DND-41 (cell line): ENCODE results near the gene KAT6B.

Experiments used
- ATAC-seq: fragments of 200-7000 bp; cut with Tn5 transposase; 3 replicates; pipeline ENCODE4 v1.9.1; 2021; ENCODE audit warnings: low read depth; ENCODE audit not compliant: insufficient read depth
- DNase-seq: peaks from one replicate; pipeline ENCODE4 v3.0.0-alpha.2; 2020
- H2AFZ ChIP-seq: 2 replicates; pipeline ENCODE4 v1.6.0; 2012; ENCODE audit warnings: low read depth, low read length
- H3K27ac ChIP-seq: 2 replicates; pipeline ENCODE4 v1.5.1; 2012; ENCODE audit warnings: low read length, inconsistent platforms
- H3K27me3 ChIP-seq: fragments of 200-600 bp; sonication (generic); 2 replicates; pipeline ENCODE4 v1.6.0; 2012; ENCODE audit warnings: low read length, mild to moderate bottlenecking, inconsistent platforms; ENCODE audit not compliant: insufficient read depth, poor library complexity
- H3K36me3 ChIP-seq: 2 replicates; pipeline ENCODE4 v1.5.1; 2012; ENCODE audit warnings: low read length, inconsistent platforms; ENCODE audit not compliant: insufficient read depth
- H3K4me1 ChIP-seq: 2 replicates; pipeline ENCODE4 v1.5.1; 2012; ENCODE audit warnings: mild to moderate bottlenecking, low read length; ENCODE audit not compliant: insufficient read depth
- H3K4me2 ChIP-seq: 2 replicates; pipeline ENCODE4 v1.6.0; 2012; ENCODE audit warnings: mild to moderate bottlenecking, moderate library complexity, low read length, inconsistent platforms; ENCODE audit not compliant: insufficient read depth
- H3K4me3 ChIP-seq, 2 experiments: fragments of 200-600 bp in 1 of 2; shearing (Covaris generic) in 1 of 2; 2 replicates each; pipeline ENCODE4 v1.5.1; 2012 to 2016; ENCODE audit warnings: inconsistent platforms in 2 of 2, low read length in 2 of 2, mild to moderate bottlenecking in 2 of 2, low read depth in 1 of 2, moderate library complexity in 1 of 2
- H3K79me2 ChIP-seq: 2 replicates; pipeline ENCODE4 v1.6.0; 2012; ENCODE audit warnings: low read length, inconsistent platforms; ENCODE audit not compliant: insufficient read depth
- H3K9ac ChIP-seq: 2 replicates; pipeline ENCODE4 v1.6.0; 2012; ENCODE audit warnings: low read depth, mild to moderate bottlenecking, inconsistent platforms, low read length, moderate library complexity
- H3K9me3 ChIP-seq: 2 replicates; pipeline ENCODE4 v1.5.1; 2012; ENCODE audit warnings: low read length, moderate library complexity, mild to moderate bottlenecking, inconsistent platforms; ENCODE audit not compliant: insufficient read depth, severe bottlenecking
- H4K20me1 ChIP-seq: 2 replicates; pipeline ENCODE4 v1.6.0; 2012; ENCODE audit warnings: low read length; ENCODE audit not compliant: insufficient read depth
- CTCF ChIP-seq: IDR thresholded peaks from 2 replicates; pipeline ENCODE4 v1.5.1; 2012; ENCODE audit warnings: borderline replicate concordance, low read length, moderate library complexity, mild to moderate bottlenecking; ENCODE audit not compliant: poor library complexity, severe bottlenecking; ENCODE audit errors: extremely low read depth
- EZH2 ChIP-seq: IDR thresholded peaks from 3 replicates; pipeline ENCODE4 v1.6.1; 2012; ENCODE audit warnings: borderline replicate concordance, low read depth, mild to moderate bottlenecking, moderate library complexity, low read length, inconsistent platforms; ENCODE audit not compliant: severe bottlenecking

Gene KAT6B

GRCh38 chr10:74930965-74931364, 104.6 kb downstream of the KAT6B start:
- no peak overlapping the region for H2AFZ ChIP-seq
- 0 out of 2 replicates have a peak, but pooled peaks cover 5% of the 10 kb centered on the region for H3K79me2 ChIP-seq
- no peak for DNase-seq
- TF ChIP-seq CTCF (no peak), EZH2 (no peak)
- H3K27ac ChIP-seq: no peak overlapping the region
- no peak overlapping the region for H3K9ac ChIP-seq
- ATAC-seq: no peak
- H3K4me1 ChIP-seq: no peaks in the 10 kb centered on the region
- no peak overlapping the region for H3K4me3 ChIP-seq
- H4K20me1 ChIP-seq: no peaks in the 10 kb centered on the region
- no peak overlapping the region for H3K4me2 ChIP-seq
- no peaks in the 10 kb centered on the region for H3K9me3 ChIP-seq
- no peaks in the 10 kb centered on the region for H3K27me3 ChIP-seq
- H3K36me3 ChIP-seq: no peaks in the 10 kb centered on the region

- DNase-seq (no peak), ATAC-seq (no peak)
- peaks cover 2% of the 10 kb centered on the region; the same call in 1 of the 2 replicates for H3K79me2 ChIP-seq
Measured at GRCh38 chr10:74932648-74933047, 106.2 kb downstream of the KAT6B start.

GRCh38 chr10:74934100-74934812, 107.9 kb downstream of the KAT6B start:
- no peak overlapping the region for H3K4me2 ChIP-seq
- no peak for ATAC-seq
- H3K27ac ChIP-seq: no peak overlapping the region
- no peaks in the 10 kb centered on the region for H4K20me1 ChIP-seq
- TF ChIP-seq CTCF: no peak
- no peak for TF ChIP-seq EZH2
- no peaks in the 10 kb centered on the region for H3K36me3 ChIP-seq
- no peaks in the 10 kb centered on the region for H3K27me3 ChIP-seq
- no peak overlapping the region for H3K4me3 ChIP-seq
- peaks cover 7% of the 10 kb centered on the region; the same call in 1 of the 2 replicates for H3K79me2 ChIP-seq
- no peak overlapping the region for H2AFZ ChIP-seq
- no peaks in the 10 kb centered on the region for H3K9me3 ChIP-seq
- DNase-seq: no peak
- no peaks in the 10 kb centered on the region for H3K4me1 ChIP-seq
- no peak overlapping the region for H3K9ac ChIP-seq

More at GRCh38 chr10:74932648-74933047, 106.2 kb downstream of the KAT6B start:
- no peak overlapping the region for H3K9ac ChIP-seq
- no peak overlapping the region for H3K4me3 ChIP-seq
- TF ChIP-seq CTCF (no peak), EZH2 (no peak)
- H4K20me1 ChIP-seq: no peaks in the 10 kb centered on the region
- H2AFZ ChIP-seq: no peak overlapping the region
- H3K27ac ChIP-seq: no peak overlapping the region
- no peaks in the 10 kb centered on the region for H3K9me3 ChIP-seq
- H3K36me3 ChIP-seq: no peaks in the 10 kb centered on the region
- H3K27me3 ChIP-seq: no peaks in the 10 kb centered on the region
- no peaks in the 10 kb centered on the region for H3K4me1 ChIP-seq
- H3K4me2 ChIP-seq: no peak overlapping the region
